Loucy (cell line): ENCODE data around the gene MTHFD1.
A peak's percentile ranks its signal among the peaks of the same experiment; 100 is the strongest.

Experiments
- H2AFZ ChIP-seq: fragments of 200-600 bp; sonication (generic); 2 replicates; pipeline ENCODE4 v1.6.0; 2016; ENCODE audit warnings: antibody characterized with exemption, mild to moderate bottlenecking, low read length, moderate library complexity
- H3F3A ChIP-seq: fragments of 200-600 bp; 2 replicates; pipeline ENCODE4 v1.6.0; 2016; ENCODE audit warnings: antibody characterized with exemption, low read depth, mild to moderate bottlenecking
- H3K27me3 ChIP-seq: fragments of 200-600 bp; sonication (generic); 2 replicates; pipeline ENCODE4 v1.6.1; 2014; ENCODE audit warnings: low read length, mild to moderate bottlenecking; ENCODE audit not compliant: insufficient read depth, poor library complexity, severe bottlenecking
- H3K36me3 ChIP-seq: fragments of 200-600 bp; sonication (generic); 2 replicates; pipeline ENCODE4 v1.6.1; 2016; ENCODE audit warnings: low read length; ENCODE audit not compliant: insufficient read depth
- H3K4me1 ChIP-seq: fragments of 200-600 bp; sonication (generic); 2 replicates; pipeline ENCODE4 v1.5.1; 2014; ENCODE audit warnings: low read length, mild to moderate bottlenecking; ENCODE audit not compliant: insufficient read depth, poor library complexity, severe bottlenecking
- H3K4me2 ChIP-seq: fragments of 200-600 bp; sonication (generic); 2 replicates; pipeline ENCODE4 v1.6.0; 2014; ENCODE audit warnings: antibody characterized with exemption, low read length, low read depth, mild to moderate bottlenecking; ENCODE audit not compliant: poor library complexity, severe bottlenecking
- H3K4me3 ChIP-seq: fragments of 200-600 bp; sonication (generic); 2 replicates; pipeline ENCODE4 v1.5.1; 2014; ENCODE audit warnings: low read length, mild to moderate bottlenecking, mixed read lengths; ENCODE audit not compliant: poor library complexity, severe bottlenecking
- H3K79me2 ChIP-seq: fragments of 200-600 bp; sonication (generic); 2 replicates; pipeline ENCODE4 v1.6.1; 2014; ENCODE audit warnings: low read length; ENCODE audit not compliant: insufficient read depth
- H3K9ac ChIP-seq: fragments of 200-600 bp; sonication (generic); 2 replicates; pipeline ENCODE4 v1.6.0; 2014; ENCODE audit warnings: mild to moderate bottlenecking, low read depth, low read length, moderate library complexity; ENCODE audit not compliant: poor library complexity, severe bottlenecking
- H3K9me2 ChIP-seq: fragments of 200-600 bp; sonication (generic); replicated peaks from 2 replicates; pipeline ENCODE4 v1.6.1; 2016; ENCODE audit warnings: low read depth, low read length, mixed read lengths
- H3K9me3 ChIP-seq: fragments of 200-600 bp; sonication (generic); 2 replicates; pipeline ENCODE4 v1.6.1; 2014; ENCODE audit warnings: mild to moderate bottlenecking, antibody characterized with exemption, low read length, low read depth; ENCODE audit not compliant: insufficient read depth
- H4K20me1 ChIP-seq: fragments of 200-600 bp; sonication (generic); 2 replicates; pipeline ENCODE4 v1.6.0; 2014; ENCODE audit warnings: antibody characterized with exemption, low read length, mild to moderate bottlenecking; ENCODE audit not compliant: insufficient read depth, poor library complexity, severe bottlenecking
- EZH2phosphoT487 ChIP-seq: fragments of 200-600 bp; IDR thresholded peaks from 2 replicates; pipeline ENCODE4 v1.6.1; 2018; ENCODE audit warnings: antibody characterized with exemption, mild to moderate bottlenecking, moderate library complexity, borderline replicate concordance
- TF ChIP-seq, protein P1 (sequence below): fragments of 200-600 bp; sonication (generic); conservative IDR thresholded peaks from 2 replicates; pipeline ENCODE4 v1.5.1; 2014; ENCODE audit warnings: mild to moderate bottlenecking, antibody characterized with exemption, low read length

MTHFD1 gene

DNA sequence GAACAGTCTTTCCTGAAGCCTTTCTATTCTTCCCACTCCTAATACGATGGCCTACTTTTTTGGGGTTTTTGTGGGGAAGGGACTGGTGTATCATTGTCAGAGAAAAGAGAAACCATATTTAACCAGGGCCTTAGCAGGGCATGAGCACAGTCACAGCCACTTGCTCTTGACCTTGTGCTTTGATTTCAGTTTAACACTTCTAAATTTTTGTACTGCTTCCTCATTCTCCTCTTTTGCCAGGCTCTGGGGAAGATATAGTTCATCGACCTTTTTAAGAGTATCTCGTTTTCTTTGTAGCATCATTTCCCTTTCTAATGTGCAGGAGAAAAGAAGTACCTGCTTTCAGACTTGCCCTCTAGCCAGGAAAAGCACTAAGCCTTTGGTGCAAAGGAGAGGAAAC, 118.6 kb downstream of the MTHFD1 start:
- peaks cover 5% of the 10 kb centered on the region; the same call in 1 of the 2 replicates for H3K36me3 ChIP-seq
- peak overlapping the region; percentile 80 for H3K4me3 ChIP-seq
- peak overlapping the region; percentile 98 for H3K9ac ChIP-seq
- H3K9me2 ChIP-seq, result no peaks in the 10 kb centered on the region
- H3F3A ChIP-seq, result peaks cover 10% of the 10 kb centered on the region
- H3K4me2 ChIP-seq, result peak overlapping the region; percentile 99
- peaks cover 89% of the 10 kb centered on the region for H3K79me2 ChIP-seq
- peaks cover 60% of the 10 kb centered on the region for H3K4me1 ChIP-seq
- no peaks in the 10 kb centered on the region for H3K27me3 ChIP-seq
- H4K20me1 ChIP-seq, result peaks cover 72% of the 10 kb centered on the region
- no peaks in the 10 kb centered on the region for H3K9me3 ChIP-seq
- TF ChIP-seq, protein P1, sequence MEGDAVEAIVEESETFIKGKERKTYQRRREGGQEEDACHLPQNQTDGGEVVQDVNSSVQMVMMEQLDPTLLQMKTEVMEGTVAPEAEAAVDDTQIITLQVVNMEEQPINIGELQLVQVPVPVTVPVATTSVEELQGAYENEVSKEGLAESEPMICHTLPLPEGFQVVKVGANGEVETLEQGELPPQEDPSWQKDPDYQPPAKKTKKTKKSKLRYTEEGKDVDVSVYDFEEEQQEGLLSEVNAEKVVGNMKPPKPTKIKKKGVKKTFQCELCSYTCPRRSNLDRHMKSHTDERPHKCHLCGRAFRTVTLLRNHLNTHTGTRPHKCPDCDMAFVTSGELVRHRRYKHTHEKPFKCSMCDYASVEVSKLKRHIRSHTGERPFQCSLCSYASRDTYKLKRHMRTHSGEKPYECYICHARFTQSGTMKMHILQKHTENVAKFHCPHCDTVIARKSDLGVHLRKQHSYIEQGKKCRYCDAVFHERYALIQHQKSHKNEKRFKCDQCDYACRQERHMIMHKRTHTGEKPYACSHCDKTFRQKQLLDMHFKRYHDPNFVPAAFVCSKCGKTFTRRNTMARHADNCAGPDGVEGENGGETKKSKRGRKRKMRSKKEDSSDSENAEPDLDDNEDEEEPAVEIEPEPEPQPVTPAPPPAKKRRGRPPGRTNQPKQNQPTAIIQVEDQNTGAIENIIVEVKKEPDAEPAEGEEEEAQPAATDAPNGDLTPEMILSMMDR, result no peak
- no peak for TF ChIP-seq EZH2phosphoT487
- H2AFZ ChIP-seq, result no peak overlapping the region

DNA sequence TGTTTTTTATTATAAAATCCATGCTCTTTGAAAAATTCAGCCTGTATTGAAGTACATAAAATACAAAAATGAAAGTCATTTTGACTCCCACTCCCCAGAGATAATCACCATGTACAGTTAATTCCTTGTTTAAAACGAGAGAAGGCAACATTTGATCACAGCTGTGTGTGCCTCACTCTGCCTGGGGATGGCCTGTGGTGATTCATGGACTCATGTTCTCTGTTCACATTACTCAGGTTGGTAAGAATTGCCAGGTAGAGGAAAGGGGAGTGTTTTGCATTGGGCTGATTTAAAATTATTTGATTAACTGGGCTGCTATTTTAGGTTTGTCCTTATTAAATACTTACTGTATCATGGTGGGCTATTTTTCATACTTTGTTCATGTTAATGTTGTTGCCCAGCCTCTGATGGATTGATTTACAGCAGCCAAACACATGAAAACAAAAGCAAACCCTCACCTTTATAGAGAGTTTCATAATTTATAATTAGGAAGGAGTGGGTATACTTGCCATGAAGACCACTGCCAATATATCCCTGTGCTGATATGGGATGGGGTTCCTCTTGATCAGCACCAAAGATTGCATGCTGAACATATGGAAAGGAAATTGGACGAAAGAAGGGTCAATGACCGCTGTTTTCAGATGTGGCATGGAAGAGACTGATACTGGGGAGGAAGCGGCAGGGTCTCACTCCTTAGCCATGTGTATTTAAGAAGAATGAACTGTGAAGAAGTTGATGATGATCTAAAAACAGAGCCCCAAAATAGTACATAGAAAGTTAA, 119.4 kb downstream of the MTHFD1 start:
- TF ChIP-seq EZH2phosphoT487, result no peak
- TF ChIP-seq, protein P1, result no peak
- Histone ChIP-seq H3K4me2 (peak overlapping the region; percentile 99), H3K79me2 (peaks cover 89% of the 10 kb centered on the region), H3K9ac (peak overlapping the region; percentile 98), H3K9me3 (no peaks in the 10 kb centered on the region), H3F3A (peaks cover 10% of the 10 kb centered on the region), H3K36me3 (peaks cover 7% of the 10 kb centered on the region; the same call in 1 of the 2 replicates), H3K9me2 (no peaks in the 10 kb centered on the region), H3K27me3 (no peaks in the 10 kb centered on the region), H4K20me1 (peaks cover 72% of the 10 kb centered on the region), H2AFZ (no peak overlapping the region), H3K4me1 (peaks cover 60% of the 10 kb centered on the region), H3K4me3 (peak overlapping the region; percentile 80)

DNA sequence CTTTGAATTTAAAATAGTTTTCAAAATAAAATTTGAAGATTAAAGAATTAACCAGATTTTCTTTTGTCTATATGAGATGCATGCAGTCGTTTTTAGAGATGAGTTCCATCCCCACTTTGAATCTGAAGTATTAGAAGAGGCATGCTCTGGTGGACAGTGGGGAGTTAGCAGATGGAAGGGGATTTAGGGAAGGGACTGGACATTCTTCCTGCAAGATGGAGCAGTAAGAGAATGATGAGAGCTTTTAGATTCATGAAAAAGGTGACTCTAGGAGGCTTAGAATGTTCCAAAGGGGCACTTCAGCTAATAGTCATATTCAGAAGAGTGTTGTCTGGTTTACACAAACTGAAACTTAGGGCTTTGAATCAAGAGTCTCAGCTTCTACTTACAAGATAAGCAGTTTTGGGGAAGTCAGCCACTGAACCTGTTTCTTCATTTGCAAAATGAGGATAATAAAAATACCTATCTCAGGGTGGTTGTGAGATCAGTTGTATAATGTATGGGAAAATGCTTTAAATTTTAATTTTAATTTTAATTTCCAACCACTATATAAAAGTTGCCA, 120.1 kb downstream of the MTHFD1 start:
- Histone ChIP-seq H3K9ac (peak overlapping the region; percentile 98), H3K79me2 (peaks cover 89% of the 10 kb centered on the region), H3F3A (peaks cover 8% of the 10 kb centered on the region), H3K9me3 (no peaks in the 10 kb centered on the region), H2AFZ (no peak overlapping the region), H3K4me1 (peaks cover 60% of the 10 kb centered on the region), H4K20me1 (peaks cover 74% of the 10 kb centered on the region), H3K36me3 (peaks cover 7% of the 10 kb centered on the region; the same call in 1 of the 2 replicates), H3K4me2 (peak overlapping the region; percentile 99), H3K9me2 (no peaks in the 10 kb centered on the region), H3K27me3 (no peaks in the 10 kb centered on the region), H3K4me3 (peak overlapping the region; percentile 80)
- TF ChIP-seq, protein P1, result no peak
- TF ChIP-seq EZH2phosphoT487, result no peak
